ENCODE measurements around the gene NBAS. TPM values are rescaled to one million over a fixed set of nuclear protein-coding genes. Genes with fewer than 3 reads are reported as not detected.

NBAS gene
- total and polyA plus RNA-seq, 9 of the 15 experiments (the other 6 are each of a cell fraction or from before 2014, with no cell fraction given): 15.3 to 94.4 (median 69.9) TPM

DNA sequence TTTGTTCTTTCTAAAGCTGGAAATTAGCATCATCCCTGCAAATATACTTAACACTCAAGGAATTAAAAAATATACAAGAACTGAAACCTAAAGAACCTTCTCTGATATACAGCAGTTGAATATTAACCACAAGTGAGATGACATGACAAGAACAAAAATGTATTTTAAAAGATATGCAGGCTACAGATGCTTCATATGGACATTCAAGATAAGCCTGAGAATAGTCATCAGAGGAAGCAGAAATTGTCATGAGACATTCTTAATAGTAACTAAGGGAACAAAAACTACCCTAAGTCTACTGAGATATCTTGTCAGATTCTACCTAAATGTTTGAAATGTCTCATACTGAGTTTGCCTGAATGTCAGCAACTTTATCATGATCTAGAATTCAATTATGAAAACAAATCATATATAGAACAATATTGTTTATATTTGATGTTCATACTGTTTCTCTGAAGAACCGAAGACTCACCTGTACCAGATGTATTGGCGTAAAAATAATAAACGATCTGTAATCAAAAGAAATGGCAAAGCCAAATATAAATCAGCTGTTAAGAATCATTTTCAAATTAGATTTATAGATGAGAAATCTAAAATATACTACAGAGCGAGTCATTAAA is 4.7 kb downstream of the NBAS start (continued):
- TF ChIP-seq, protein P1, sequence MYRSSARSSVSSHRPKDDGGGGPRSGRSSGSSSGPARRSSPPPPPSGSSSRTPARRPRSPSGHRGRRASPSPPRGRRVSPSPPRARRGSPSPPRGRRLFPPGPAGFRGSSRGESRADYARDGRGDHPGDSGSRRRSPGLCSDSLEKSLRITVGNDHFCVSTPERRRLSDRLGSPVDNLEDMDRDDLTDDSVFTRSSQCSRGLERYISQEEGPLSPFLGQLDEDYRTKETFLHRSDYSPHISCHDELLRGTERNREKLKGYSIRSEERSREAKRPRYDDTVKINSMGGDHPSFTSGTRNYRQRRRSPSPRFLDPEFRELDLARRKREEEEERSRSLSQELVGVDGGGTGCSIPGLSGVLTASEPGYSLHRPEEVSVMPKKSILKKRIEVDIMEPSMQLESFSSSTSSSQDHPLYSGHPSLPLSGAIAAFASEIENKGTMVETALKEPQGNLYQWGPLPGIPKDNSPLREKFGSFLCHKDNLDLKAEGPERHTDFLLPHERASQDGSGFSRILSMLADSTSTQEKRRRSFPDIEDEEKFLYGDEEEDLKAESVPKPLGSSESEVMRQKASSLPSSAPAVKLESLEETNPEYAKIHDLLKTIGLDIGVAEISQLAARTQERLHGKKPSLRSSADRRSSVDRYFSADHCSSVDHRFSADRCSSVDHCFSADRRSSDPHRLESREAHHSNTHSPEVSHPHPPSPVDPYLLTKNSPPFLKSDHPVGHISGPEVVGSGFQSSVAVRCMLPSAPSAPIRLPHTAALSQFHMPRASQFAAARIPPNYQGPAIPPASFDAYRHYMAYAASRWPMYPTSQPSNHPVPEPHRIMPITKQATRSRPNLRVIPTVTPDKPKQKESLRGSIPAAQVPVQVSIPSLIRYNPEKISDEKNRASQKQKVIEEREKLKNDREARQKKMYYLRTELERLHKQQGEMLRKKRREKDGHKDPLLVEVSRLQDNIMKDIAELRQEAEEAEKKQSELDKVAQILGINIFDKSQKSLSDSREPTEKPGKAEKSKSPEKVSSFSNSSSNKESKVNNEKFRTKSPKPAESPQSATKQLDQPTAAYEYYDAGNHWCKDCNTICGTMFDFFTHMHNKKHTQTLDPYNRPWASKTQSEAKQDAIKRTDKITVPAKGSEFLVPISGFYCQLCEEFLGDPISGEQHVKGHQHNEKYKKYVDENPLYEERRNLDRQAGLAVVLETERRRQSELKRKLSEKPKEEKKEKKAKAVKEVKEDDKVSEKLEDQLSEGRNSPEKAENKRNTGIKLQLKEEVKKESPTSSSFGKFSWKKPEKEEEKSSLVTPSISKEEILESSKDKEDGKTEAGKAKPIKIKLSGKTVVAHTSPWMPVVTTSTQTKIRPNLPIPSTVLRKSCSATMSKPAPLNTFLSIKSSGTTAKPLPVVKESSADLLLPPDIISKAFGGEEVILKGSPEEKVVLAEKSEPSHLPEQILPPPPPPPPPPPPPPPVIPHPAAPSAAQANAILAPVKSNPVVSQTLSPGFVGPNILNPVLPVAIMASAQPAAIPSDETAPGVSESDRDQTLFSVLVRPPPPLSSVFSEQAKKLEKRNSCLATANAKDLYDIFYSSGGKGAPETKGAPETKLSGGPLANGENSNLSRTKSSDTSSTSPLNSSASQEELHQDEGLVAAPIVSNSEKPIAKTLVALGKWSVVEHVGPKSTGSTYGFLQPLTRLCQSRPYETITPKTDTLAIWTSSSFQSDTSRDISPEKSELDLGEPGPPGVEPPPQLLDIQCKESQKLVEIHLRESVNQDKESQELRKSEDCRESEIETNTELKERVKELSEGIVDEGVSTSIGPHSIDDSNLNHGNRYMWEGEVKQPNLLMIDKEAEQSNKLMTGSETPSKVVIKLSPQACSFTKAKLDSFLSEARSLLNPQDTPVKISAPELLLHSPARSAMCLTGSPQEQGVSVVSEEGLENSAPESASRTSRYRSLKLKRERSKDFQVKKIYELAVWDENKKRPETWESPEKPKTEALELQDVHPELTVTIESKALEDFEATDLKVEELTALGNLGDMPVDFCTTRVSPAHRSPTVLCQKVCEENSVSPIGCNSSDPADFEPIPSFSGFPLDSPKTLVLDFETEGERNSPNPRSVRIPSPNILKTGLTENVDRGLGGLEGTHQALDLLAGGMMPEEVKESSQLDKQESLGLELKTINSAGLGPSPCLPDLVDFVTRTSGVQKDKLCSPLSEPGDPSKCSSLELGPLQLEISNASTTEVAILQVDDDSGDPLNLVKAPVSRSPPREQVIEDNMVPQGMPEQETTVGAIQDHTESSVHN (IDR thresholded peaks at IDR 0.05; ENCODE audit: borderline replicate concordance in 1 of 2, low read depth in 1 of 2): peak in 1 of 2 experiments; percentile 28; a peak in 1 of 4 replicates
- no peak for TF ChIP-seq CEBPG (CRISPR knock-in tag; IDR thresholded peaks at IDR 0.05)
- TF ChIP-seq CEBPG (tag; conservative IDR thresholded peaks at IDR 0.05 in 1 of 2, IDR thresholded peaks at IDR 0.05 in 1 of 2): no peak
- no peak for TF ChIP-seq CXXC5 (CRISPR knock-in tag; IDR thresholded peaks at IDR 0.05)
- TF ChIP-seq RBM14 (IDR thresholded peaks at IDR 0.05; ENCODE audit: borderline replicate concordance, insufficient read depth, low read depth, low read length): no peak
- no peak for TF ChIP-seq MCM3 (IDR thresholded peaks at IDR 0.05)
- TF ChIP-seq SIN3A (IDR thresholded peaks at IDR 0.05; ENCODE audit: borderline replicate concordance in 2 of 2, control insufficient read depth in 1 of 2, low read depth in 2 of 2, low read length in 2 of 2): no peak
- no peak for TF ChIP-seq SAP30 (IDR thresholded peaks at IDR 0.05; ENCODE audit: borderline replicate concordance, insufficient read depth, low read depth, low read length, poor library complexity, severe bottlenecking)
- TF ChIP-seq ZFP36 (IDR thresholded peaks at IDR 0.05; ENCODE audit: low read depth, low read length, partially characterized antibody): no peak
- TF ChIP-seq BRD4 (IDR thresholded peaks at IDR 0.05): no peak
- peak; percentile 93 for TF ChIP-seq FOSL1 (tag; conservative IDR thresholded peaks at IDR 0.05)
- TF ChIP-seq TRIM28 (IDR thresholded peaks at IDR 0.05): 0 out of 2 replicates have a peak, but pooled peaks have one; percentile 1
- peak; percentile 76 to 84 for TF ChIP-seq TRIM24 (IDR thresholded peaks at IDR 0.05)
- no peak for TF ChIP-seq GABPB2 (CRISPR knock-in tag; conservative IDR thresholded peaks at IDR 0.05)
- no peak; the same call in 1 of the 2 replicates for TF ChIP-seq MYBL2 (IDR thresholded peaks at IDR 0.05; ENCODE audit: low read depth)
- no peak for TF ChIP-seq MYBL2 (CRISPR knock-in tag; IDR thresholded peaks at IDR 0.05; ENCODE audit: borderline replicate concordance)
- TF ChIP-seq DNMT1 (IDR thresholded peaks at IDR 0.05): no peak
- TF ChIP-seq NCOA2 (IDR thresholded peaks at IDR 0.05; ENCODE audit: partially characterized antibody in 2 of 2): peak; percentile 24 to 60
- no peak for TF ChIP-seq NFE2L1 (tag; IDR thresholded peaks at IDR 0.05; ENCODE audit: borderline replicate concordance, low read depth)
- TF ChIP-seq L3MBTL2 (IDR thresholded peaks at IDR 0.05): no peak
- no peak for TF ChIP-seq EGR1 (conservative IDR thresholded peaks at IDR 0.05)
- TF ChIP-seq HSF4 (CRISPR knock-in tag; IDR thresholded peaks at IDR 0.05; ENCODE audit: borderline replicate concordance): no peak

Data from K562 (cell line).